SK-N-SH (cell line): Measurements from ENCODE around the gene TUT7. TPM values are rescaled to one million over a fixed set of nuclear protein-coding genes. Genes with fewer than 3 reads are reported as not detected.

Source experiments
- CTCF ChIA-PET: fragments of 300-600, 350-600 bp; formaldehyde crosslinking; extraction: SDS; loops from one replicate; lab custom pipeline; 2021; lab: Yijun Ruan, JAX
- POLR2A ChIA-PET: fragments of 350-600 bp; sonication (Branson Sonifier 250); formaldehyde crosslinking; extraction: SDS; loops from one replicate; lab custom pipeline; 2020; ENCODE audit warnings: antibody characterized with exemption, inconsistent platforms; lab: Yijun Ruan, JAX
- DNase-seq: peaks from one replicate; pipeline ENCODE4 v3.0.0; 2012
- H2AFZ ChIP-seq: fragments of 200-600 bp; sonication (generic); 2 replicates; pipeline ENCODE4 v1.8.1; 2016; ENCODE audit warnings: antibody characterized with exemption, mild to moderate bottlenecking, low read depth
- H3F3A ChIP-seq: fragments of 200-600 bp; sonication (generic); replicated peaks from 2 replicates; pipeline ENCODE3; 2016; ENCODE audit warnings: antibody characterized with exemption, mild to moderate bottlenecking; ENCODE audit not compliant: insufficient read depth
- H3K27ac ChIP-seq, 2 experiments: fragments of 200-500 bp in 1 of 2; fragments of 200-600 bp in 1 of 2; sonication (Bioruptor generic) in 1 of 2; sonication (generic), shearing (Covaris generic) in 1 of 2; 2 replicates each; pipeline versions ENCODE4 v1.5.1 to v1.6.1; 2014 to 2016; ENCODE audit warnings: low read depth in 2 of 2, inconsistent platforms in 1 of 2, low read length in 1 of 2, mild to moderate bottlenecking in 1 of 2, mixed read lengths in 1 of 2
- H3K27me3 ChIP-seq: fragments of 200-600 bp; sonication (generic), shearing (Covaris generic); 2 replicates; pipeline ENCODE4 v1.6.1; 2016; ENCODE audit warnings: mixed run types; ENCODE audit not compliant: insufficient read depth
- H3K36me3 ChIP-seq, 2 experiments: fragments of 200-500 bp in 1 of 2; fragments of 200-600 bp in 1 of 2; sonication (Bioruptor generic) in 1 of 2; sonication (generic) in 1 of 2; replicated peaks in 1 of 2; 2 replicates each; pipeline versions ENCODE3 to v1.5.1; 2014 to 2016; ENCODE audit warnings: low read length in 1 of 2, mild to moderate bottlenecking in 1 of 2; ENCODE audit not compliant: insufficient read depth in 2 of 2, control insufficient read depth in 1 of 2
- H3K4me1 ChIP-seq, 2 experiments: fragments of 200-500 bp in 1 of 2; fragments of 200-600 bp in 1 of 2; sonication (Bioruptor generic) in 1 of 2; sonication (generic), shearing (Covaris generic) in 1 of 2; 2 replicates each; pipeline versions ENCODE4 v1.5.1 to v1.6.1; 2014 to 2016; ENCODE audit warnings: low read depth in 1 of 2, low read length in 1 of 2, mixed run types in 1 of 2; ENCODE audit not compliant: insufficient read depth in 2 of 2, control insufficient read depth in 1 of 2
- H3K4me2 ChIP-seq: fragments of 200-600 bp; sonication (generic), shearing (Covaris generic); 2 replicates; pipeline ENCODE4 v1.6.1; 2017; ENCODE audit warnings: mixed run types
- H3K4me3 ChIP-seq, 2 experiments: fragments of 200-500 bp in 1 of 2; fragments of 200-600 bp in 1 of 2; sonication (Bioruptor generic) in 1 of 2; sonication (generic), shearing (Covaris generic) in 1 of 2; 2 replicates each; pipeline versions ENCODE4 v1.5.1 to v1.8.1; 2014 to 2016; ENCODE audit warnings: low read depth in 2 of 2, inconsistent platforms in 1 of 2, low read length in 1 of 2, mild to moderate bottlenecking in 1 of 2, mixed read lengths in 1 of 2, moderate library complexity in 1 of 2
- H3K79me2 ChIP-seq: fragments of 200-600 bp; sonication (generic); 2 replicates; pipeline ENCODE4 v1.8.1; 2017; ENCODE audit warnings: mild to moderate bottlenecking; ENCODE audit not compliant: insufficient read depth
- H3K9ac ChIP-seq: fragments of 200-600 bp; sonication (generic); 2 replicates; pipeline ENCODE4 v1.6.1; 2017; ENCODE audit warnings: mixed run types
- H3K9me2 ChIP-seq: fragments of 200-600 bp; sonication (generic); 2 replicates; pipeline ENCODE4 v1.6.1; 2017; ENCODE audit warnings: mixed run types
- H3K9me3 ChIP-seq: fragments of 200-600 bp; sonication (generic); 2 replicates; pipeline ENCODE4 v1.6.1; 2017; ENCODE audit warnings: mixed run types, mild to moderate bottlenecking, moderate library complexity
- H4K20me1 ChIP-seq: fragments of 200-600 bp; sonication (generic); 2 replicates; pipeline ENCODE4 v1.6.1; 2017; ENCODE audit warnings: mild to moderate bottlenecking, mixed run types; ENCODE audit not compliant: insufficient read depth
- FOSL2 ChIP-seq: IDR thresholded peaks from 2 replicates; pipeline ENCODE4 v1.4.0; 2012; ENCODE audit warnings: low read depth, mild to moderate bottlenecking, moderate library complexity, borderline replicate concordance
- FOXJ3 ChIP-seq: sonication (generic); formaldehyde crosslinking; IDR thresholded peaks from 2 replicates; pipeline ENCODE4 v1.5.1; 2020; ENCODE audit warnings: mild to moderate bottlenecking, missing genetic modification reagents
- GABPA ChIP-seq: IDR thresholded peaks from 2 replicates; pipeline ENCODE4 v1.4.0; 2012; ENCODE audit warnings: low read depth, mild to moderate bottlenecking
- MEF2A ChIP-seq: IDR thresholded peaks from 2 replicates; pipeline ENCODE4 v1.4.0; 2012; ENCODE audit warnings: low read depth, borderline replicate concordance
- RCOR1 ChIP-seq: fragments of 150-350 bp; IDR thresholded peaks from 2 replicates; pipeline ENCODE4 v1.6.1; 2017; ENCODE audit warnings: antibody characterized with exemption, low read length
- SIN3A ChIP-seq: IDR thresholded peaks from 2 replicates; pipeline ENCODE4 v1.6.1; 2012; ENCODE audit warnings: low read depth, mild to moderate bottlenecking, low read length, moderate library complexity, borderline replicate concordance
- SMC3 ChIP-seq: IDR thresholded peaks from 2 replicates; pipeline ENCODE4 v1.6.1; 2012; ENCODE audit warnings: low read depth, low read length, improper control_type of control experiment
- TEAD4 ChIP-seq: IDR thresholded peaks from 2 replicates; pipeline ENCODE4 v1.4.0; 2012; ENCODE audit warnings: mild to moderate bottlenecking, borderline replicate concordance; ENCODE audit not compliant: insufficient read depth
- WGBS: methylation state at CpG from one replicate; pipeline ENCODE4 v1.1.6; 2017; ENCODE audit warnings: low lambda C conversion rate; 5-methylcytosine and 5-hydroxymethylcytosine counted together
- polyA plus RNA-seq, 3 experiments: library from polyadenylated mRNA; depleted of rRNA; stranded (reverse); fragments of >200 nt; gene quantifications; 2 replicates each; pipeline ENCODE4 v1.2.3, GENCODE V29; 2012
- TF ChIP-seq, protein P1 (sequence below): IDR thresholded peaks from 2 replicates; pipeline ENCODE4 v1.4.0; 2012; ENCODE audit warnings: low read depth, borderline replicate concordance
- TF ChIP-seq, protein P2 (sequence below): IDR thresholded peaks from 2 replicates; pipeline ENCODE4; 2012
- TF ChIP-seq, protein P3 (sequence below): fragments of 150-350 bp; IDR thresholded peaks from 2 replicates; pipeline ENCODE4 v1.6.1; 2016; ENCODE audit warnings: mild to moderate bottlenecking, low read depth, low read length
- TF ChIP-seq, protein P4 (sequence below): IDR thresholded peaks from 2 replicates; pipeline ENCODE4 v1.4.0; 2012; ENCODE audit warnings: low read depth
- TF ChIP-seq, protein P5 (sequence below): IDR thresholded peaks from 2 replicates; pipeline ENCODE4 v1.4.0; 2012; ENCODE audit warnings: low read depth, borderline replicate concordance
- TF ChIP-seq, protein P6 (sequence below): IDR thresholded peaks from 2 replicates; pipeline ENCODE4 v1.6.1; 2012; ENCODE audit warnings: mild to moderate bottlenecking, low read depth, low read length, moderate library complexity

TUT7 gene
- polyA plus RNA-seq, 1 of the 3 experiments (the other 2 are of a cell fraction) = 6.7 TPM

DNA sequence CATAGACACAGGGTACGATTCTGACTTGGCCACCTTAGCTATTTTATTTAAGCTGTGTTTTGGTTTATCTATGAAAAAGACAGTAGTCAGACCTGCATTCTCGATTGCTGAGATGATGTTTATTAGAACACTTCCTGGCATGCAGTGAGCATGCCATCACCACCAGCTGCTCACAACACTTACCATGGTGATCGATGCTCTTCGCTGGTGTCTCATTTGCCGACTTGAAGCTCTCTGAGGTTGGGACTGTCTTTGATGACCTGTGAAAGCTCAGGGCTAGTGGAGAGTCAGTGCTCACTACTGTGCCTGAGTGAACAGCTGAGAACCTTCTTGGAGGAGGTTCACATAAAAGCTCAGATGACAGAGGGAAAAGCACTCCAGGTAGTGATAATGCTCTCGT, 90.3 kb downstream of the TUT7 start (continued):
- TF ChIP-seq, protein P1, sequence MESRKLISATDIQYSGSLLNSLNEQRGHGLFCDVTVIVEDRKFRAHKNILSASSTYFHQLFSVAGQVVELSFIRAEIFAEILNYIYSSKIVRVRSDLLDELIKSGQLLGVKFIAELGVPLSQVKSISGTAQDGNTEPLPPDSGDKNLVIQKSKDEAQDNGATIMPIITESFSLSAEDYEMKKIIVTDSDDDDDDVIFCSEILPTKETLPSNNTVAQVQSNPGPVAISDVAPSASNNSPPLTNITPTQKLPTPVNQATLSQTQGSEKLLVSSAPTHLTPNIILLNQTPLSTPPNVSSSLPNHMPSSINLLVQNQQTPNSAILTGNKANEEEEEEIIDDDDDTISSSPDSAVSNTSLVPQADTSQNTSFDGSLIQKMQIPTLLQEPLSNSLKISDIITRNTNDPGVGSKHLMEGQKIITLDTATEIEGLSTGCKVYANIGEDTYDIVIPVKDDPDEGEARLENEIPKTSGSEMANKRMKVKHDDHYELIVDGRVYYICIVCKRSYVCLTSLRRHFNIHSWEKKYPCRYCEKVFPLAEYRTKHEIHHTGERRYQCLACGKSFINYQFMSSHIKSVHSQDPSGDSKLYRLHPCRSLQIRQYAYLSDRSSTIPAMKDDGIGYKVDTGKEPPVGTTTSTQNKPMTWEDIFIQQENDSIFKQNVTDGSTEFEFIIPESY = no peak
- TF ChIP-seq, protein P2, sequence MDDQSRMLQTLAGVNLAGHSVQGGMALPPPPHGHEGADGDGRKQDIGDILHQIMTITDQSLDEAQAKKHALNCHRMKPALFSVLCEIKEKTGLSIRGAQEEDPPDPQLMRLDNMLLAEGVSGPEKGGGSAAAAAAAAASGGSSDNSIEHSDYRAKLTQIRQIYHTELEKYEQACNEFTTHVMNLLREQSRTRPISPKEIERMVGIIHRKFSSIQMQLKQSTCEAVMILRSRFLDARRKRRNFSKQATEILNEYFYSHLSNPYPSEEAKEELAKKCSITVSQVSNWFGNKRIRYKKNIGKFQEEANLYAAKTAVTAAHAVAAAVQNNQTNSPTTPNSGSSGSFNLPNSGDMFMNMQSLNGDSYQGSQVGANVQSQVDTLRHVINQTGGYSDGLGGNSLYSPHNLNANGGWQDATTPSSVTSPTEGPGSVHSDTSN = no peak
- no peak for TF ChIP-seq GABPA
- TF ChIP-seq SIN3A = no peak

DNA sequence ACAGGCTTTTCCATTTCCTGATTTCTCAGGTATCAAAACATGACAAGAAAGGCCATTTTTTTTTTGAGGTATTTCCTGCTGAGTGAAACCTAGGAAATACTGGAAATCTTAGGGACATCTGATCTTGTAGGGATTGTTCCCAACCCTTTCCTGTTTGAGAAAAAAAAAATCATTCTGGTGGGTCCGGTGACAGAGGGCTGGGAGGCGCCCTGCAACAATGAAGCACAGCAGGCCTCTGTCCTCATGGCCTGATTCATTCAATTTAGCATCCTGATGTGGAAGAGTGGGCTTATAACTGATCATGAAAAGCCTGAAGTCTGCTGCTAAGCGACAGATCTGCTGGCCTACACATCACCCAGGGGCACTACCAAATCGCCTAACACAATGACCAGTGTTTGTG, 91.7 kb downstream of the TUT7 start:
- H3K27me3 ChIP-seq = no peaks in the 10 kb centered on the region
- H3K4me3 ChIP-seq = no peak overlapping the region
- H3K4me2 ChIP-seq = no peak overlapping the region
- H3K36me3 ChIP-seq = peaks cover 5 to 31% of the 10 kb centered on the region in 2 experiments
- ChIA-PET POLR2A (no interaction called here), CTCF (interaction anchor here (1.2 to 2.0 kb wide), 2 partner anchors 55 to 60 kb away, joined by 3 to 7 read pairs; no protein-coding TSS in a partner anchor)
- H3K9me2 ChIP-seq = no peaks in the 10 kb centered on the region
- peaks cover 0 to 2% of the 10 kb centered on the region in 2 experiments; a peak in 1 of 4 replicates for H3K4me1 ChIP-seq
- H3K9me3 ChIP-seq = no peaks in the 10 kb centered on the region
- H3K27ac ChIP-seq = no peak overlapping the region
- H2AFZ ChIP-seq = no peak overlapping the region
- peaks cover under 1% of the 10 kb centered on the region; the same call in 1 of the 2 replicates for H3K79me2 ChIP-seq
- TF ChIP-seq, protein P3, sequence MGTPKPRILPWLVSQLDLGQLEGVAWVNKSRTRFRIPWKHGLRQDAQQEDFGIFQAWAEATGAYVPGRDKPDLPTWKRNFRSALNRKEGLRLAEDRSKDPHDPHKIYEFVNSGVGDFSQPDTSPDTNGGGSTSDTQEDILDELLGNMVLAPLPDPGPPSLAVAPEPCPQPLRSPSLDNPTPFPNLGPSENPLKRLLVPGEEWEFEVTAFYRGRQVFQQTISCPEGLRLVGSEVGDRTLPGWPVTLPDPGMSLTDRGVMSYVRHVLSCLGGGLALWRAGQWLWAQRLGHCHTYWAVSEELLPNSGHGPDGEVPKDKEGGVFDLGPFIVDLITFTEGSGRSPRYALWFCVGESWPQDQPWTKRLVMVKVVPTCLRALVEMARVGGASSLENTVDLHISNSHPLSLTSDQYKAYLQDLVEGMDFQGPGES = no peak
- TF ChIP-seq MEF2A (no peak), FOXJ3 (no peak)
- H4K20me1 ChIP-seq = no peaks in the 10 kb centered on the region
- H3F3A ChIP-seq = no peaks in the 10 kb centered on the region
- no peak overlapping the region for H3K9ac ChIP-seq
- DNase-seq = no peak
- WGBS = 73% methylated on average over 4 of the region's 4 CpGs

DNA sequence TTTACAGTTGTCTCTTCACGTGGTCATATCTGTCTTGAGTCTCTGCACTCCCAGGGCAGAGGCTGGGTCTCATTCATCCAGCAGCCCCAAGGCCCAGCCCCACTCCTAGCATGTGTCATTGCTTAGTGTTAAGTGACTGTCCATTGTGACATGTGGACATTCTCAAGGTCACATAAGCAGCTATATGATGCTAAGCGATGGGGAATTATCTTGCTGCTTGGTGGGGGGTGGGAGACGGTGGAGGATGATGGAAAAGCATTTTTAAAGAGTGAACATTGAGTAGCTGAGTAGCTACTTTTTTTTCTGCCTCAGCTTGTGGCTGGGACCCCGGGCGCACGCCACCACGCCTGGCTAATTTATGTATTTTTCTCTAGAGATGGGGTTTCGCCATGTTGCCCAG, 94.7 kb downstream of the TUT7 start, which contains the start of gene C9orf153:
Gene C9orf153 (minus strand): TSS at position 101 of the 400 bp plus-strand sequence. CDS start 30,054 bp downstream, outside the sequence.
- ChIA-PET POLR2A (no interaction called here), CTCF (interaction anchor here (0.8 kb wide), 1 partner anchor 21 kb away, joined by 3 read pairs; no protein-coding TSS in a partner anchor)
- Histone ChIP-seq H3K4me3 (no peak within 1 kb of the TSS), H3K9ac (no peak within 1 kb of the TSS), H4K20me1 (no peaks in the 10 kb centered on the region), H3K4me1 (peaks cover 0 to 5% of the 10 kb centered on the region in 2 experiments; a peak in 1 of 4 replicates), H3K4me2 (no peak within 1 kb of the TSS), H3K79me2 (no peaks in the 10 kb centered on the region), H3K9me2 (no peaks in the 10 kb centered on the region), H3K27me3 (no peaks in the 10 kb centered on the region), H3K36me3 (peaks cover 2 to 21% of the 10 kb centered on the region in 2 experiments), H3K27ac (no peak within 1 kb of the TSS), H2AFZ (no peak within 1 kb of the TSS), H3K9me3 (no peaks in the 10 kb centered on the region), H3F3A (no peaks in the 10 kb centered on the region)
- WGBS = 83% methylated on average over 8 of the region's 8 CpGs
- DNase-seq = no peak
- TF ChIP-seq, protein P4, sequence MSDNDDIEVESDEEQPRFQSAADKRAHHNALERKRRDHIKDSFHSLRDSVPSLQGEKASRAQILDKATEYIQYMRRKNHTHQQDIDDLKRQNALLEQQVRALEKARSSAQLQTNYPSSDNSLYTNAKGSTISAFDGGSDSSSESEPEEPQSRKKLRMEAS = no peak
- TF ChIP-seq, protein P5, sequence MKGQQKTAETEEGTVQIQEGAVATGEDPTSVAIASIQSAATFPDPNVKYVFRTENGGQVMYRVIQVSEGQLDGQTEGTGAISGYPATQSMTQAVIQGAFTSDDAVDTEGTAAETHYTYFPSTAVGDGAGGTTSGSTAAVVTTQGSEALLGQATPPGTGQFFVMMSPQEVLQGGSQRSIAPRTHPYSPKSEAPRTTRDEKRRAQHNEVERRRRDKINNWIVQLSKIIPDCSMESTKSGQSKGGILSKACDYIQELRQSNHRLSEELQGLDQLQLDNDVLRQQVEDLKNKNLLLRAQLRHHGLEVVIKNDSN = no peak
- TF ChIP-seq TEAD4 = no peak
- TF ChIP-seq FOSL2 = no peak
- TF ChIP-seq RCOR1 = no peak
- TF ChIP-seq, protein P6, sequence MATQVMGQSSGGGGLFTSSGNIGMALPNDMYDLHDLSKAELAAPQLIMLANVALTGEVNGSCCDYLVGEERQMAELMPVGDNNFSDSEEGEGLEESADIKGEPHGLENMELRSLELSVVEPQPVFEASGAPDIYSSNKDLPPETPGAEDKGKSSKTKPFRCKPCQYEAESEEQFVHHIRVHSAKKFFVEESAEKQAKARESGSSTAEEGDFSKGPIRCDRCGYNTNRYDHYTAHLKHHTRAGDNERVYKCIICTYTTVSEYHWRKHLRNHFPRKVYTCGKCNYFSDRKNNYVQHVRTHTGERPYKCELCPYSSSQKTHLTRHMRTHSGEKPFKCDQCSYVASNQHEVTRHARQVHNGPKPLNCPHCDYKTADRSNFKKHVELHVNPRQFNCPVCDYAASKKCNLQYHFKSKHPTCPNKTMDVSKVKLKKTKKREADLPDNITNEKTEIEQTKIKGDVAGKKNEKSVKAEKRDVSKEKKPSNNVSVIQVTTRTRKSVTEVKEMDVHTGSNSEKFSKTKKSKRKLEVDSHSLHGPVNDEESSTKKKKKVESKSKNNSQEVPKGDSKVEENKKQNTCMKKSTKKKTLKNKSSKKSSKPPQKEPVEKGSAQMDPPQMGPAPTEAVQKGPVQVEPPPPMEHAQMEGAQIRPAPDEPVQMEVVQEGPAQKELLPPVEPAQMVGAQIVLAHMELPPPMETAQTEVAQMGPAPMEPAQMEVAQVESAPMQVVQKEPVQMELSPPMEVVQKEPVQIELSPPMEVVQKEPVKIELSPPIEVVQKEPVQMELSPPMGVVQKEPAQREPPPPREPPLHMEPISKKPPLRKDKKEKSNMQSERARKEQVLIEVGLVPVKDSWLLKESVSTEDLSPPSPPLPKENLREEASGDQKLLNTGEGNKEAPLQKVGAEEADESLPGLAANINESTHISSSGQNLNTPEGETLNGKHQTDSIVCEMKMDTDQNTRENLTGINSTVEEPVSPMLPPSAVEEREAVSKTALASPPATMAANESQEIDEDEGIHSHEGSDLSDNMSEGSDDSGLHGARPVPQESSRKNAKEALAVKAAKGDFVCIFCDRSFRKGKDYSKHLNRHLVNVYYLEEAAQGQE = no peak
- no peak for TF ChIP-seq SIN3A
- TF ChIP-seq, protein P3 = no peak
- TF ChIP-seq SMC3 = no peak
